Measurements from ENCODE around the gene PEAK1. TPM values are rescaled to one million over a fixed set of nuclear protein-coding genes. Genes with fewer than 3 reads are reported as not detected.

Gene PEAK1
- total RNA-seq, 1 donor from 2014 or later, result 125 TPM

- no peak for TF ChIP-seq CTCF (IDR thresholded peaks at IDR 0.05)
- H3K27ac Mint-ChIP-seq (ENCODE audit: unreplicated experiment), result no peak overlapping the region
- H3K27me3 Mint-ChIP-seq (ENCODE audit: unreplicated experiment), result no peaks in the 10 kb centered on the region
- H3K9me3 Mint-ChIP-seq (ENCODE audit: unreplicated experiment), result no peaks in the 10 kb centered on the region
- H3K4me1 Mint-ChIP-seq (ENCODE audit: unreplicated experiment), result peaks cover 47% of the 10 kb centered on the region
- no peak for DNase-seq (ENCODE audit: extremely low spot score, unreplicated experiment)
- H3K36me3 Mint-ChIP-seq (ENCODE audit: unreplicated experiment), result peaks cover 4% of the 10 kb centered on the region
- H3K4me3 Mint-ChIP-seq (ENCODE audit: unreplicated experiment), result no peak overlapping the region
These were observed 351.3 kb downstream of the PEAK1 start for GRCh38 chr15:77068633-77069032.

DNA sequence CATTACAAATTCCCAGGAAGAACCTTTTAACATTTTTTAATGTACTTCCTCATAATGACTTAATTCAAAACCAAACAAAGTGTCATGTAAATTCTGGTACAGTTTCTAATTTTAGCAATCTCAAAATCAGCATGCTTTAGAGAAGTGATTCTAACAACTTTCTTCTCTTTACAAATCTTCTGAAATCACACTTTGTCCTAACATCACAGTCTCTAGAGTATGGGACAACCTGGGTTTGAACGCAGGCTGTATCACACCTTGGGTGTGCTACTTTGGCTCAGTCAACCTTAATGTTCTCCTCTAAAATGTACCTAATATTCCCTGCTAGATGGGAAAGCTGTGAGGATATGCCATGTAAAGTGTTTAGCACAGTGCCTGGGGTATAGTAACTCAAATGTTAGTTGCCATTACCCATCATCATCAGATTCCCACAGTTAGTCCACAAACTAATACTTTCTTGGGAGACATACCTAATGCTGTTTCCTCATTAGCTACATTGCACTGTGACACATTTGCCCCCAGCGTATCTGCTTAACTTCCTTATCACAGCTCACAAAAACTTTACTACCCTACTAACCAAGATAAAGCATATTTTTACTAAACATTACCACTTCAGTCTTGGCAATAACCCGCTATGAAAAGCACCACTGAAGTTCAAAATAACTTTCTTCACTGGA is 352.1 kb downstream of the PEAK1 start:
- Mint-ChIP-seq H3K4me3 (ENCODE audit: unreplicated experiment) (no peak overlapping the region), H3K27me3 (ENCODE audit: unreplicated experiment) (no peaks in the 10 kb centered on the region), H3K27ac (ENCODE audit: unreplicated experiment) (no peak overlapping the region), H3K36me3 (ENCODE audit: unreplicated experiment) (peaks cover 4% of the 10 kb centered on the region), H3K4me1 (ENCODE audit: unreplicated experiment) (peaks cover 48% of the 10 kb centered on the region), H3K9me3 (ENCODE audit: unreplicated experiment) (no peaks in the 10 kb centered on the region)
- no peak for TF ChIP-seq CTCF (IDR thresholded peaks at IDR 0.05)
- no peak for DNase-seq (ENCODE audit: extremely low spot score, unreplicated experiment)

- Mint-ChIP-seq H3K27me3 (ENCODE audit: unreplicated experiment) (no peaks in the 10 kb centered on the region), H3K4me1 (ENCODE audit: unreplicated experiment) (peaks cover 50% of the 10 kb centered on the region), H3K36me3 (ENCODE audit: unreplicated experiment) (peaks cover 4% of the 10 kb centered on the region), H3K27ac (ENCODE audit: unreplicated experiment) (no peak overlapping the region), H3K9me3 (ENCODE audit: unreplicated experiment) (no peaks in the 10 kb centered on the region), H3K4me3 (ENCODE audit: unreplicated experiment) (no peak overlapping the region)
- TF ChIP-seq CTCF (IDR thresholded peaks at IDR 0.05), result no peak
- DNase-seq (ENCODE audit: extremely low spot score, unreplicated experiment), result no peak
These were observed 352.8 kb downstream of the PEAK1 start for GRCh38 chr15:77066971-77067690.

DNA sequence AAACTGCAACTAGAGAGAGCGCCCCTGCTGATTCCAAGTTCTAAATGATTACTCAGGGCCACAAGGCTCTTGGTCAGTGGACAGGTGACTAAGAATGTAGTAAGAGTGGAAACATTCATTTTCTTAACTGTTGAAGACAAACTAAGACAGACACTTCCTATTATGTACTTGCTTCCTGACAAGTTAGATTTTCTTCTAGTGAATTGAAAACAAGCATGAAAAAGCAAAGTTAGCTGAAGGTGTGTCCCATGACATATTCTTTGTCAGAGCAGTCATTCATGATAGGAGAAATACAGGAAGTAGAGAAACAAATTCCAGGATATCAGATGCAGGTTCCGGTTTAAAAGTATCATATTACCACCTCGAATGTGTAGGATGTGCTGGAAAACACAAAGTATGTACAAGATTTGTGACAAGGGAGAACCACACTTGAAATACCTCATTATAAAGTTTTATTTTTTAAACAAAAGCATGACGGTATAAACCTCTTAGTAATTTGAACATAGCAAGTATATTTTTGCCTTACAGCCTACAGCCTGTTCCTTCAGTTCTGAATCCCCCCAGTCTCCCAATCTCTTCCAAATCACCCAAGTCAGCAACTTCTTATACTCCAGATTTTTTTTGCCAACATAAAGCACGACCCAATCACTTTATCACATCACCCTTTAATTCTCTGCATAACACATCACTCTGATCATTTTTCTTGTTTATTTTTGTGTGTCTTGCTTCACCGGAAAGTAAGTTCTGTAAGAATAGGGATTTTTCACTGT is 355.2 kb downstream of the PEAK1 start:
- Mint-ChIP-seq H3K4me3 (ENCODE audit: unreplicated experiment) (no peak overlapping the region), H3K4me1 (ENCODE audit: unreplicated experiment) (peaks cover 68% of the 10 kb centered on the region), H3K9me3 (ENCODE audit: unreplicated experiment) (no peaks in the 10 kb centered on the region), H3K27me3 (ENCODE audit: unreplicated experiment) (no peaks in the 10 kb centered on the region), H3K27ac (ENCODE audit: unreplicated experiment) (peak overlapping the region; percentile 55), H3K36me3 (ENCODE audit: unreplicated experiment) (peaks cover 4% of the 10 kb centered on the region)
- no peak for DNase-seq (ENCODE audit: extremely low spot score, unreplicated experiment)
- TF ChIP-seq CTCF (IDR thresholded peaks at IDR 0.05), result no peak

- Mint-ChIP-seq H3K27ac (ENCODE audit: unreplicated experiment) (no peak overlapping the region), H3K27me3 (ENCODE audit: unreplicated experiment) (no peaks in the 10 kb centered on the region), H3K4me1 (ENCODE audit: unreplicated experiment) (peaks cover 66% of the 10 kb centered on the region), H3K36me3 (ENCODE audit: unreplicated experiment) (peaks cover 4% of the 10 kb centered on the region), H3K4me3 (ENCODE audit: unreplicated experiment) (no peak overlapping the region), H3K9me3 (ENCODE audit: unreplicated experiment) (no peaks in the 10 kb centered on the region)
- TF ChIP-seq CTCF (IDR thresholded peaks at IDR 0.05), result no peak
- DNase-seq (ENCODE audit: extremely low spot score, unreplicated experiment), result no peak
These were observed 355.8 kb downstream of the PEAK1 start for GRCh38 chr15:77064063-77064462.
